Activated CD8-positive, alpha-beta memory T cell treated with anti-CD3 and anti-CD28 coated beads, Interleukin-2, amount 50 U/mL, for 24 hours (primary cell): ENCODE data around the gene LRSAM1.

Source experiments
- DNase-seq: peaks from one replicate; pipeline ENCODE4 v3.0.0-alpha.2; 2020; ENCODE audit errors: extremely low read depth

LRSAM1 gene

GRCh38 chr9:127516835-127517607 lies 65.7 kb downstream of the LRSAM1 start:
- DNase-seq: no peak

GRCh38 chr9:127517620-127518019 lies 66.3 kb downstream of the LRSAM1 start:
- DNase-seq: no peak

- no peak for DNase-seq
Measured at GRCh38 chr9:127518091-127518856, 67.0 kb downstream of the LRSAM1 start.

GRCh38 chr9:127519301-127520166 lies 68.2 kb downstream of the LRSAM1 start:
- DNase-seq: peak; percentile 17

- no peak for DNase-seq
Measured at GRCh38 chr9:127520941-127521918, 69.9 kb downstream of the LRSAM1 start.

GRCh38 chr9:127521919-127522304 lies 70.6 kb downstream of the LRSAM1 start:
- no peak for DNase-seq

- no peak for DNase-seq
Measured at GRCh38 chr9:127522727-127523126, 71.4 kb downstream of the LRSAM1 start.

- no peak for DNase-seq
Measured at GRCh38 chr9:127523312-127523851, 72.1 kb downstream of the LRSAM1 start.

- no peak for DNase-seq
Measured at GRCh38 chr9:127524373-127524772, 73.1 kb downstream of the LRSAM1 start.

GRCh38 chr9:127525401-127526188 lies 74.3 kb downstream of the LRSAM1 start:
- no peak for DNase-seq

GRCh38 chr9:127526655-127527559 lies 75.6 kb downstream of the LRSAM1 start:
- no peak for DNase-seq

- no peak for DNase-seq
Measured at GRCh38 chr9:127527560-127528268, 76.4 kb downstream of the LRSAM1 start.

GRCh38 chr9:127528422-127529251 lies 77.3 kb downstream of the LRSAM1 start:
- DNase-seq: no peak

- DNase-seq: no peak
Measured at GRCh38 chr9:127529671-127530070, 78.4 kb downstream of the LRSAM1 start.

GRCh38 chr9:127530206-127530941 lies 79.1 kb downstream of the LRSAM1 start:
- DNase-seq: no peak

- no peak for DNase-seq
Measured at GRCh38 chr9:127531676-127532075, 80.4 kb downstream of the LRSAM1 start.
